Gastroesophageal sphincter (tissue), 3 donors: Measurements from ENCODE around the gene FERMT3.

ENCODE experiments used
- CTCF ChIP-seq, 4 experiments: fragments of 200-600 bp in 2 of 4; fragments of 450-650 bp in 2 of 4; sonication (generic) in 1 of 4; IDR thresholded peaks; one replicate each; pipeline ENCODE4 v1.5.1; 2017 to 2019; ENCODE audit warnings: antibody characterized with exemption in 4 of 4, mild to moderate bottlenecking in 2 of 4, moderate library complexity in 2 of 4
- POLR2A ChIP-seq, 2 donors: fragments of 450-650 bp; IDR thresholded peaks; one replicate each; pipeline ENCODE4 v1.6.1; 2017; ENCODE audit warnings: antibody characterized with exemption in 2 of 2, mild to moderate bottlenecking in 2 of 2, moderate library complexity in 1 of 2
- POLR2AphosphoS5 ChIP-seq: sonication (generic); formaldehyde crosslinking; IDR thresholded peaks from one replicate; pipeline ENCODE4 v1.6.1; 2017; ENCODE audit warnings: antibody characterized with exemption

- no peak for TF ChIP-seq CTCF (IDR thresholded peaks at IDR 0.05)
- peak; percentile 33 for TF ChIP-seq POLR2AphosphoS5
- peak; percentile 16 to 40 for TF ChIP-seq POLR2A (IDR thresholded peaks at IDR 0.05)
Measured at GRCh38 chr11:64165842-64166635, 40.5 kb upstream of the FERMT3 start, which contains the start of gene MACROD1.
